HK-2 (cell line): ENCODE data around the gene SMIM5.
A peak's percentile ranks its signal among the peaks of the same experiment; 100 is the strongest.
"Not testable (repeated sequence)": the region's sequence is repeated elsewhere in the genome, so short reads cannot be mapped to it uniquely, and the experiment has no call there.

Experiments used
- DNase-seq: peaks from one replicate; pipeline ENCODE4 v3.0.0-alpha.2; 2018; ENCODE audit not compliant: unreplicated experiment

Gene SMIM5

GRCh38 chr17:75625813-75626486 lies 7.3 kb upstream of the SMIM5 start:
- DNase-seq: no peak

DNA sequence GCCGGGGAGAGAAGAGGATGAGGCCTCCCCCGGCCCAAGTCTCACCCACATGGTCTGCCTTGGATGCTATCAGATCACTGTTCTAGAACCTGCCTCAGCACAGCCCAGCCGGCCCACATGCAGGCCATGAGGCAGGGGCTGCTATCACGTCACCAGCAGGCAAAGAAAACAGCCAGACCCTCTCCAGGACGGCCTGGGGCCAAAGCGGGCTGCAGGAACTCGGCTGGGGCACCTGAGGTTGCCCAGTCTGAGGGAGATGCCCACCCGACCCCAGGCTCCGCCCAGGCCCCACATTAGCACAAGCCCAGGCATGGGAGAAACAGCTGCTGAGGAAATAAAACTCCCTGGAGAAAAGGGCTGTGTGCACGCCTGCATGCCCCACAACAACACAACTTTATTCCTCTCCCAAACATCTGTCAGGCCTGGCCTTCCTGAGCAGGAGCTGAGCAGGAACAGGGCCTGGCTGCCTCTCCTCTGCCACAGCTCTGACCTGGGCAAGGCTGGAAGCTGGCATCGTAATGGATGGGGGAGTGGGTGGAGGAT lies 6.7 kb upstream of the SMIM5 start:
- DNase-seq: no peak

- DNase-seq: no peak
Observed at GRCh38 chr17:75627094-75627493, 6.1 kb upstream of the SMIM5 start.

DNA sequence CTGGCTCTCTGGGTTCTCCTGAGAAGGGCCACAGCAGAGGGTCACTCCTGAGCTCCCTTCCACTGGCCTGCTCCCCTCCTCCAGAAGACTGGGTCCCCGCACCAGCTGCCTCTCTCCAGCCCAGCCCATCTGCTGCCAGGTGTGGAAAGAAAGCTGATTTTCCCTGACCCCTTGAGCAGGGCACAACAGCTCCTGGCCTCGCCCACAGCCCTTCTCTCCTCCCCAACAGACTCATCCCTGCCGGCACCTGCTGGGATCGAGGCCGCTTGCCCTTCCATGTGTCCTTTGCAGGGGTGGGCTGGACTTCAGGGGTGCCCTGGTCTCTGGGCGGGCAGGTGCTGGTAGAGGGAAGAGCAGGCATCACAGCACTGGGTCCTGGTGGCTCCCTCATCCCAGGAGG lies 4.8 kb upstream of the SMIM5 start:
- DNase-seq: no peak

- DNase-seq: no peak
Observed at GRCh38 chr17:75629157-75629556, 4.1 kb upstream of the SMIM5 start.

DNA sequence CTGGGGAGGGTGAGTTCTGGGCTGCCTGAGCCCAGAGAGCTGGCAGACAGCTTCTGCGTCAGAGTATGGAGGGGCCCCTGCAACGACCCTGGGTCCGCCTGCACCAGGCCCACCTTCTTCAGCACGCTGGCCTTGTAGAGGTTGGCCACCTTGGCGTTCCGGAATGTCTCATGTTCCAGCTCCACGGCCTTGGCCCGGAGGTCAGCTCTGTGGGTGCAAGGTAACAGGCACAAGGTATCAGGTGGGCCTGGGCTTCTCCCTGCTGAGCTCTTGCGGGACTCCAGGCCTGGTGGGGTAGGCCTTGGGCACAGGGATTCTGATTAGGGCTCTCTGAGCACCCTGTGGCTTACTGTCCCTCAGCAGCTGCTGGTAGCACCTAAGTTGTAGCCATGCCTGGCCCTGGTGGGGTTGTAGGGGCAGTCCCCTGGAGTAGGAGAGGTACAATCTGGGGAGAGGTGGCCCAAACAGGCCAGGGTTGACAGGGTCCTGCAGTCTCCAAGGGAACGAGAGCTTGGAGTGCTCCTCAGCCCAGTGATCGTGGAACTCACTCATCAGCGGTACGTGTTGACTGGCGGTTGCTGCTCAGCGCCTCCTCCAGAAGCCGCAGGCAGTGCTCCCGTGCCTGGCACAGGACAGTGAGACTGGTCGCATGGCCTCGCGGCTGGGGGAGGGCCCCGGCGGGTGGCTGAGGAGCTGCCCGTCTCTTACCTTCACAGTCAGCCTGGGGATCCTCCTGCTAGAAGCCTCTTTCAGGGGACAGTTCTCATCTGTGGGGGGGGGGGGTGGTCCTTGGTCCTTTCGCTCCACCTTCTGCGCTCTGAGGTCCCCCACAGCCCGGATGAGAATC lies 2.9 kb upstream of the SMIM5 start:
- DNase-seq: no peak

DNA sequence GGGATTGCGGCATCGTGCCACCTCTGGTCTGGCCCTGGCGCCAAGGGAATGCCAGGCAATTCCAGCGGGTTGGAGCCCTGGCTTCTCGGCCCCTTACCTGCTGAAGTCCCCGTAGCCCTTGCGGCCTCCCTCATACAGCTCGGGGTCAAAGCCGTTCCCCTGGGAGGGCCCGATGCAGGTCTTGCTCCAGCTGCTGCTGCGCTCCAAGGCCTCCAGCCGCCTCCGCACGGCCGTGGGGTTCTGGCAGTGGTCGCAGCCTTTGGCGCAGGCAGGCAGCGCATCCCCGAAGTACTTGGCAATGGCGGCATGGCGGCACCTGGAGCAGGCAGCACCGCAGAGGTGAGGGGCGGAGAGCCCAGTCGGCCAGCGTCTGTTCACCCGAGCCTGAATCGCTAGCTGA lies 1.9 kb upstream of the SMIM5 start:
- DNase-seq: no peak

DNA sequence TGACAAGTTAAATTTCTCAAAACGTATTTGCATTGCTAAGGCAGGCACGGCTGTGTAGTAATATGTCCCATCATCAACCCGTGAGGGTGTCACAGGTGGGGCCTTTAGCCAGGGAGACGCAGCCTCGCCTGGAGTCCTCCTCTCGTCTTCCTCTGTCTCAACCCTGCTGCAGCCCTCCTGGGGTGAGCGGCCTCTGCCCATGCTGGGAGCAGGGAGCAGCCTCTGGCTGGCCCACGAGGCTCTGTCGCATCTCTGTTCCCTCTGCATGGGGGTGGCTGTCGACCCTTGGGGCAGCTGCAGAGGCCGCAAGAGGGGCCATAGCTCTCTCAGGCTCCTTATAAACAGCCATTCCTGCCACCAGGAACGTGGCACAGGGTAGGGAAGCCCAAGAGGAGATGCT lies 806 bp upstream of the SMIM5 start:
- DNase-seq: no peak

- DNase-seq: peak; percentile 92
Observed at GRCh38 chr17:75633486-75634375, 497 bp downstream of the SMIM5 start.

DNA sequence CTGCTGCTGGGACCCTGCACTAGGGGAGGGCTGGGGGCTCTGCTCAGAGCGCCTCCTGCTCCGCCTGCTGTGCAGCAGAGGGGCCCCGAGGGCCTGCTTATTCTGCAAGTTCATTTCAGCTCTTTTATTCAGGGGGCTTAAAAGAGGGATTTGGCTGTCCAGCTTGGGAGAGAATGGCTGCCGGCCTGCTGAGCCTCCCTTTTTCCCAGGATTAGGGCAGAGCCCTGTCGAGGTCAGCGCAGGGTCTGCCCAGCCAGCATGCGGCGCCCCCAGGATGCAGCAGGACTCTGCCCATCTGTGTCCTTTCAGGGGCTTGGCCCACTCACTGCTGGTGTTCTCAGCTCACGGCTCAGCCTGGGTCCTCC lies 1.1 kb downstream of the SMIM5 start:
- no peak for DNase-seq

- DNase-seq: no peak
Observed at GRCh38 chr17:75634754-75635609, 1.7 kb downstream of the SMIM5 start.

GRCh38 chr17:75635610-75636202 lies 2.5 kb downstream of the SMIM5 start:
- DNase-seq: no peak

GRCh38 chr17:75636381-75637142 lies 3.3 kb downstream of the SMIM5 start:
- no peak for DNase-seq

DNA sequence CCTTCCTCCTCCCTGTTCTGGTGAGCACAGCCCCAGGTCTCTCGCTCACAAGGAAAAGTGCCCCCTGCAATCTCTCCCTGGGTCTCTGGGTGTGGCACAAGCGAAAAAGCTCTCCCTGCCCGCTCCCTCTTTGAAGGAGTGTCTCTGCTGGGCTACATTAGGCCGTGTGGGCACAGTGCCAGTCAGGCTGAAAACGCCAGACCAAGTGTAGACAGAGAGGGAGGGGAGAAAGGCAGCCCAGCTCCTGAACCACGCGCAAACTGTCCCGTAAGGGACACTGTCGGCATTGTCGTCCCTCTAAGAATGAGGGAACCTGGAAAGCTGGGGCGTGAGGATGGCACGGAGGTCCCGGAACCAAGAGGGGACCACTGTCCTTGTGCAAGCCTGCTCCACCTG lies 3.9 kb downstream of the SMIM5 start:
- no peak for DNase-seq

- no peak for DNase-seq
Observed at GRCh38 chr17:75637551-75637950, 4.3 kb downstream of the SMIM5 start.

DNA sequence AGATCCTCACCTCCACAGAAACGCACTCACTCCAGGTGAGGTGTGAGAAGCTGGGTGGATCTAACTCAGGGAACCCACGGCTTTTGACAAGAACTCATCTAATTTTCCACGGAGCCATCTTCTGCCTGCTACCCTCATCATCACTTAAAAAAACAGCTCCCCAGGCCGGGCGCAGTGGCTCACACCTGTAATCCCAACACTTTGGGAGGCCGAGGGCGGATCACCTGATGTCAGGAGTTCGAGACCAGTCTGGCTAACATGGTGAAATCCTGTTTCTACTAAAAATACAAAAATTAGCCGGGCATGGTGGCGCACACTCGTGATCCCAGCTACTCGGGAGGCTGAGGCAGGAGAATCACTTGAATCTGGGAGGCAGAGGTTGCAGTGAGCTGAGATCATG lies 4.8 kb downstream of the SMIM5 start:
- not testable (repeated sequence) for DNase-seq

- no peak for DNase-seq
Observed at GRCh38 chr17:75638893-75639292, 5.7 kb downstream of the SMIM5 start.

GRCh38 chr17:75639327-75639726 lies 6.1 kb downstream of the SMIM5 start:
- no peak for DNase-seq

DNA sequence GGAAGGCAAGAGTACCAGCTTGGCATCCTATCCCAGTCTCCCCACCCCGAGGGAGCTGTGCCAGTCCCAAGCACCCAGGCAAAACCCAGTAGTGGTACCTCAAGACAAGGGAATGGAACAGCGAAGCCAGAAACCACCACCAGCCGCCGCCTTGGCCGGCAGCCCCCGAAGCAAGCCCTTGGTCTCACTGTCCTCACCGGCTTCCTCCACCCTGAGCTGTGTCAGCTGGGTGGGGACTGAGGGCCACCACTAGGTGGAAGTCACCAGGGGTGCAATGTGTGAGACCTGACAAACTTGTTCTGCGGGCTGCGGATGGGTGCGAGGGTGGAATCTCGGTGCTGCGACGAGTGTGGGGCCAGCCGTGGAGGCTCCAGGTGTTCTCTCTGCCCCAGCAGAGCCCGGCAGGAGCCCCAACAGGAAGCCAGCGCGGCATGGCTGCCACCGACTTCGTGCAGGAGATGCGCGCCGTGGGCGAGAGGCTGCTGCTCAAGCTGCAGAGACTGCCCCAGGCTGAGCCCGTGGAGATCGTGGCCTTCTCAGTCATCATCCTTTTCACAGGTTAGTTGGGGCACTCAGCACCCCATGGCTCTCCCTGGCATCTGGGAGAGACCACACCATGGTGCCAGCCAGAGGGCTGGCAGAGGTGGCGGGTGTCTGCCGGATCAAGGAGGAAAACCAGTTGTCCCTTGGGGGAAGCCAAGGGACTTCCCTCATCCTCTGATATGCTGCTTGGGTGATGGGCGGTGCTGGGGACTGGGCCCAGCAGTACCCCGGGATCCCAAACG lies 6.7 kb downstream of the SMIM5 start:
- DNase-seq: no peak
